Thyroid gland (tissue), 4 donors: ENCODE measurements around the gene ARHGEF28.

ENCODE experiments used
- POLR2A ChIP-seq, 2 donors: fragments of 450-650 bp; IDR thresholded peaks; one replicate each; pipeline ENCODE4 v1.6.1; 2017; ENCODE audit warnings: antibody characterized with exemption in 2 of 2, mild to moderate bottlenecking in 2 of 2, moderate library complexity in 1 of 2
- TF ChIP-seq, protein P1 (sequence below), 6 experiments: fragments of 200-600 bp in 3 of 6; fragments of 450-650 bp in 3 of 6; sonication (generic) in 3 of 6; IDR thresholded peaks; one replicate each; pipeline ENCODE4 v1.5.1; 2016 to 2019; ENCODE audit warnings: antibody characterized with exemption in 6 of 6, mild to moderate bottlenecking in 2 of 6, inconsistent platforms in 1 of 6, moderate library complexity in 1 of 6

- TF ChIP-seq, protein P1, sequence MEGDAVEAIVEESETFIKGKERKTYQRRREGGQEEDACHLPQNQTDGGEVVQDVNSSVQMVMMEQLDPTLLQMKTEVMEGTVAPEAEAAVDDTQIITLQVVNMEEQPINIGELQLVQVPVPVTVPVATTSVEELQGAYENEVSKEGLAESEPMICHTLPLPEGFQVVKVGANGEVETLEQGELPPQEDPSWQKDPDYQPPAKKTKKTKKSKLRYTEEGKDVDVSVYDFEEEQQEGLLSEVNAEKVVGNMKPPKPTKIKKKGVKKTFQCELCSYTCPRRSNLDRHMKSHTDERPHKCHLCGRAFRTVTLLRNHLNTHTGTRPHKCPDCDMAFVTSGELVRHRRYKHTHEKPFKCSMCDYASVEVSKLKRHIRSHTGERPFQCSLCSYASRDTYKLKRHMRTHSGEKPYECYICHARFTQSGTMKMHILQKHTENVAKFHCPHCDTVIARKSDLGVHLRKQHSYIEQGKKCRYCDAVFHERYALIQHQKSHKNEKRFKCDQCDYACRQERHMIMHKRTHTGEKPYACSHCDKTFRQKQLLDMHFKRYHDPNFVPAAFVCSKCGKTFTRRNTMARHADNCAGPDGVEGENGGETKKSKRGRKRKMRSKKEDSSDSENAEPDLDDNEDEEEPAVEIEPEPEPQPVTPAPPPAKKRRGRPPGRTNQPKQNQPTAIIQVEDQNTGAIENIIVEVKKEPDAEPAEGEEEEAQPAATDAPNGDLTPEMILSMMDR (IDR thresholded peaks at IDR 0.05): no peak
- no peak for TF ChIP-seq POLR2A (IDR thresholded peaks at IDR 0.05)
Measured at GRCh38 chr5:73922224-73922623, 296.2 kb downstream of the ARHGEF28 start.
